GM20431 (cell line): Measurements from ENCODE around the gene TRMU.
"Not testable (repeated sequence)": the region's sequence is repeated elsewhere in the genome, so short reads cannot be mapped to it uniquely, and the experiment has no call there.

Experiments
- in situ Hi-C: fragments of 300-500 bp; cut with MseI, MboI; formaldehyde crosslinking; loops from one replicate; pipeline ENCODE4 v1.15.0; 2020; ENCODE audit warnings: low sequenced_read_pairs; ENCODE audit not compliant: unreplicated experiment

Gene TRMU

GRCh38 chr22:46379066-46379930 lies 43.8 kb downstream of the TRMU start:
- in situ Hi-C loops = no loop called here

GRCh38 chr22:46380069-46380468 lies 44.6 kb downstream of the TRMU start:
- in situ Hi-C loops = no loop called here

GRCh38 chr22:46380581-46380980 lies 45.1 kb downstream of the TRMU start:
- in situ Hi-C loops = no loop called here

- in situ Hi-C loops = no loop called here
Measured at GRCh38 chr22:46381142-46381541, 45.6 kb downstream of the TRMU start.

- in situ Hi-C loops = no loop called here
Measured at GRCh38 chr22:46381731-46382130, 46.2 kb downstream of the TRMU start.

- in situ Hi-C loops = no loop called here
Measured at GRCh38 chr22:46382524-46382923, 47.0 kb downstream of the TRMU start.

GRCh38 chr22:46386312-46386711 lies 50.8 kb downstream of the TRMU start:
- in situ Hi-C loops = no loop called here

GRCh38 chr22:46387748-46388147 lies 52.2 kb downstream of the TRMU start:
- in situ Hi-C loops = no loop called here

- in situ Hi-C loops = no loop called here
Measured at GRCh38 chr22:46388647-46389046, 53.1 kb downstream of the TRMU start.

GRCh38 chr22:46389081-46389480 lies 53.6 kb downstream of the TRMU start:
- in situ Hi-C loops = no loop called here

- in situ Hi-C loops = no loop called here
Measured at GRCh38 chr22:46390105-46390651, 54.7 kb downstream of the TRMU start.

GRCh38 chr22:46390652-46391301 lies 55.3 kb downstream of the TRMU start:
- in situ Hi-C loops = no loop called here

GRCh38 chr22:46391486-46392136 lies 56.1 kb downstream of the TRMU start:
- in situ Hi-C loops = no loop called here

GRCh38 chr22:46392137-46392844 lies 56.8 kb downstream of the TRMU start:
- in situ Hi-C loops = no loop called here

- in situ Hi-C loops = no loop called here
Measured at GRCh38 chr22:46393873-46394272, 58.4 kb downstream of the TRMU start.

- in situ Hi-C loops = no loop called here
Measured at GRCh38 chr22:46394622-46395021, 59.1 kb downstream of the TRMU start.

- in situ Hi-C loops = no loop called here
Measured at GRCh38 chr22:46395145-46395544, 59.6 kb downstream of the TRMU start.

GRCh38 chr22:46397049-46397448 lies 61.5 kb downstream of the TRMU start:
- in situ Hi-C loops = not testable (repeated sequence)

GRCh38 chr22:46397514-46397913 lies 62.0 kb downstream of the TRMU start:
- in situ Hi-C loops = no loop called here

GRCh38 chr22:46397951-46398350 lies 62.4 kb downstream of the TRMU start:
- in situ Hi-C loops = no loop called here
